WI38 (cell line): Measurements from ENCODE around the gene PDE4D.

Experiments used
- H3K4me3 ChIP-seq: 2 replicates; pipeline ENCODE4 v1.5.1; 2011; ENCODE audit warnings: low read depth, mild to moderate bottlenecking, control low read depth, low read length
- TF ChIP-seq, protein P1 (sequence below): IDR thresholded peaks from 2 replicates; pipeline ENCODE4 v1.5.1; 2012; ENCODE audit warnings: low read depth, mild to moderate bottlenecking, control low read depth, low read length

Gene PDE4D

DNA sequence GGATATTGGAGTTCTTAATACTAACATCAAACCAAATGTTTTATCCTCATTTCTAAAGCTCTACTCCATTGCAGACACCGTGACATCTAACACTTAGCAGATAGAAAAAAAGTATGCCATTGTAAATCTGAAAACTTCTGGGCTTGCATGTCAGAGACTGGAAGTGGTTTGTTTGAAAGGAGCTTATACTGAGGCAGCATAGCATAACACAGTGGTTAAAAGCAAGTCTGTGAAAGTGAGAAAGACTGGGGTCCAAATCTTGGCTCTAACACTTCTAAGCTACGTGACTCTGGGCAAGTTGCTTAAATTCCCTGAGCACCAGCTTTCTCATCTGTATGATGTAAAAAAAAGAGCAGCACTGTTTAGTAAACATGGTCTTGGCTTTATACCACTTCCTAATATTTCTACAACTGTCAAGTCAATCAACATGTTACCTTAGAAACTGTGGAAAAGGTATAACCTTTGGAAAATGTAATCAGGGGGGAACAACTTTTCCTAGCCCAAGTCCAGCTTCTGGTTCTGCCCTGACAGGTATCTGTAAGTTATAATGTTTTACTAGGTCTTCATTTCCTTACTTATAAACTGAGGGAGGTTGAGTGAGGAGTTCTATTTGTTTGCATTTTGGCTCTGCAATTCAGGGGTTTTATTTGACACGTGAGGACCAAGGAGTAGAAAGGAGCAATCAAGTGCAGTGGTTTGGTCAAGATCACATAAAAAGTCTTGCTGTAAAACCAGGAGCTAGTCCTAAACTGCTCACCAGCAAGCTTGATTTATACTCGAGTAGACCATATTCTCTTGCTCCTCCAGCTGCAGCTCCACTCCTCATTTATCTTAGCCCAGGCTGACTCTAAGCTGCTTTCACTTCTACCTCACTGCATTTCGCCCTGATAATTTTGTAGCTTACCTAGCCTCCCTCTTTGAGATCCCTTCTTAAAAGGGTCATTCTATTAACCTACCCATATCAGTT, 769.6 kb downstream of the PDE4D start:
- H3K4me3 ChIP-seq = no peak overlapping the region
- TF ChIP-seq, protein P1, sequence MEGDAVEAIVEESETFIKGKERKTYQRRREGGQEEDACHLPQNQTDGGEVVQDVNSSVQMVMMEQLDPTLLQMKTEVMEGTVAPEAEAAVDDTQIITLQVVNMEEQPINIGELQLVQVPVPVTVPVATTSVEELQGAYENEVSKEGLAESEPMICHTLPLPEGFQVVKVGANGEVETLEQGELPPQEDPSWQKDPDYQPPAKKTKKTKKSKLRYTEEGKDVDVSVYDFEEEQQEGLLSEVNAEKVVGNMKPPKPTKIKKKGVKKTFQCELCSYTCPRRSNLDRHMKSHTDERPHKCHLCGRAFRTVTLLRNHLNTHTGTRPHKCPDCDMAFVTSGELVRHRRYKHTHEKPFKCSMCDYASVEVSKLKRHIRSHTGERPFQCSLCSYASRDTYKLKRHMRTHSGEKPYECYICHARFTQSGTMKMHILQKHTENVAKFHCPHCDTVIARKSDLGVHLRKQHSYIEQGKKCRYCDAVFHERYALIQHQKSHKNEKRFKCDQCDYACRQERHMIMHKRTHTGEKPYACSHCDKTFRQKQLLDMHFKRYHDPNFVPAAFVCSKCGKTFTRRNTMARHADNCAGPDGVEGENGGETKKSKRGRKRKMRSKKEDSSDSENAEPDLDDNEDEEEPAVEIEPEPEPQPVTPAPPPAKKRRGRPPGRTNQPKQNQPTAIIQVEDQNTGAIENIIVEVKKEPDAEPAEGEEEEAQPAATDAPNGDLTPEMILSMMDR = no peak

GRCh38 chr5:59119480-59119879, 774.0 kb downstream of the PDE4D start:
- TF ChIP-seq, protein P1 = no peak
- no peak overlapping the region for H3K4me3 ChIP-seq

- TF ChIP-seq, protein P1 = no peak
- H3K4me3 ChIP-seq = no peak overlapping the region
Measured at GRCh38 chr5:59117320-59117719, 776.2 kb downstream of the PDE4D start.

DNA sequence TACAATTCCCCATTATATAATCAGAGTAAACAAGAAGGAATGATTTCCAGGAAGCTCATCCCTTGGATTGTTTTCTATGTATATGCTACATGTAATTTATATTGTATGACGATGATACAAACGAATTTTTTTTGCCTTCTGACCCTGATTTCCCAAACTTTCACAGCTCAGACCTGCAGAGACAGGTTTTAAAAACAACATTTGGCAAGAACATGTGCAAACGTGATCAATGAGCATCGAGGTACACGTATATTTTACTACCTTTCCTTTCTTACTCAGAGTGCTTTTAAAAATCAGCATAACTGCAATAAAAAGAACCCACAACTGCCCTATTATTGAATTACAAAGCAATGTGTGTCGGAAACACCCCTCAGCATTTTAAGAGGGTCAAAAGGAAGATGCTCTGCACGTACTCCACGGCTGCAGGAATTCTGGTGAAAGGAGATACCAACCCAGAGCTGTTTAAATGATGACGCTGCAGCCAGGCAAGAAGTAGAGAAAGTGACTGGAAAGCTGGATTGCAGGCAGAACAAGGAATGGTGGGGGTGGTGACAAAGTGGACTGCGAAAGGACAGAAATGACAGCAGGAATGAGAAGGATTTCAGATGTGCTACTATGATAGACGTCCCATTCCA, 777.2 kb downstream of the PDE4D start:
- TF ChIP-seq, protein P1 = no peak
- H3K4me3 ChIP-seq = no peak overlapping the region

GRCh38 chr5:59115345-59115744, 778.2 kb downstream of the PDE4D start:
- TF ChIP-seq, protein P1 = no peak
- H3K4me3 ChIP-seq = no peak overlapping the region

- TF ChIP-seq, protein P1 = no peak
- H3K4me3 ChIP-seq = no peak overlapping the region
Measured at GRCh38 chr5:59109383-59109782, 784.1 kb downstream of the PDE4D start.

- H3K4me3 ChIP-seq = no peak overlapping the region
- TF ChIP-seq, protein P1 = no peak
Measured at GRCh38 chr5:59107692-59108091, 785.8 kb downstream of the PDE4D start.
